ENCODE results near the gene NPL.

- no peak for TF ChIP-seq EP300 (IDR thresholded peaks at IDR 0.05)
- TF ChIP-seq CTCF (IDR thresholded peaks at IDR 0.05), result no peak
- TF ChIP-seq POLR2A (IDR thresholded peaks at IDR 0.05), result no peak
- no peak for TF ChIP-seq POLR2AphosphoS5 (IDR thresholded peaks at IDR 0.05)
Observed at GRCh38 chr1:182848736-182849135, 59.2 kb downstream of the NPL start.
